Medulla oblongata (tissue), 1 donor: ENCODE data around the gene LDLRAD4.
"Not testable (repeated sequence)": the region's sequence is repeated elsewhere in the genome, so short reads cannot be mapped to it uniquely, and the experiment has no call there.

Experiments
- DNase-seq: peaks from one replicate; pipeline ENCODE4 v3.0.0-alpha.2; 2015; ENCODE audit errors: extremely low spot score

Gene LDLRAD4

DNA sequence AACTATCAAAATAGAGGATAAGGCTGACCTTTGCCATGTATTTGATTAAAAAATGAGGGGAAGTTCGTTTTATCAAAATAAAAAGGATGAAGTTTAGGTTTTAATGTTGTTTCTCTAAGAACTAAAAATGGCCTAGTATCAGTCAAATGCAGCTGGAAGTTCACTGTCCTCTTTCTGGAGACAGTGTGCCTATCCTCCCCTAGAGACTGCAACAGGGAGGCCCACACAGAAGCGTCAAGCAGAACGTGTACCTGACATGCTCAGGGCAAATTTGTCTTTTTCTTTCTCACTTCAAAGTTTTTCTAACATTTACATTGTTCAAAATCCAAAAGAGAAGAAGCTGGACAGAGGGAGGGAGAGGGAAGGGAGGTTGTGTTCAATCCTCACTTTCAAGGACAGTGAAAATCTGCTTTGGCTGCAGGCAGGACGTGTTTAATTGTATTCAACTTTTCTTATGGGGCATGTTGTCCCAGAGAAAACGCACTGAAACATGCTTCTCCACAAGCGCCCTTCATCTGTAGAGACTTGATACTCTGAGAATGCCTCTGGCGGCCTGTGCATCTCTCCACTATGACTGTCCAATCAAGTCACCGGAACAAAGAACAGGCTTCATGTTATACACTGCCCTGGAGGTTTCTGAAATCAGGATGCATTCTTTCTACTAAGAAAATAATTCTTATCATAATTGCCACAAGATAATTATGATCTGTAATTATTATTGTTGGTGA is 442.7 kb downstream of the LDLRAD4 start:
- DNase-seq: no peak

DNA sequence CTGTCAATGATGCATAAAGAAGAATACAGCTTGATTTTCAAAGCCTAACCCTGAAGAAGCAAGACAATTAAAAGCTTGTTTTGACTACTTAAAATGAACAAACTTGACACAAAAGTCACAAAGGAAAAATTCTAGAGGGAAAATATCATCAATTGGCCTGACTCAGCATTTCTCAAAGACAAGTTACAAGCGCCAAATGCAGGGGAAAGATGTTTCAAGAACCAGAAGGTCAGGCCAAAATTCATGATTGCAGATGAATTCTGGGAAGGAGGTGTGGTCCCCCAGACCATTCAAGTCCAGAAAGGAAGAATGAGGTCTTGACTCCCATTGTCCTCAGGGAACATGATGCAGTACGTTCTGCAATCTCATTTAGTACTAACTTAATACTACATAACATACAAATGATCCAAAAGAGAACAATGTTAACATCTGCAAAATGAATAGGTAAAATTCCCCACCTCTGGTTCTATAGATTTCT is 443.3 kb downstream of the LDLRAD4 start:
- no peak for DNase-seq

DNA sequence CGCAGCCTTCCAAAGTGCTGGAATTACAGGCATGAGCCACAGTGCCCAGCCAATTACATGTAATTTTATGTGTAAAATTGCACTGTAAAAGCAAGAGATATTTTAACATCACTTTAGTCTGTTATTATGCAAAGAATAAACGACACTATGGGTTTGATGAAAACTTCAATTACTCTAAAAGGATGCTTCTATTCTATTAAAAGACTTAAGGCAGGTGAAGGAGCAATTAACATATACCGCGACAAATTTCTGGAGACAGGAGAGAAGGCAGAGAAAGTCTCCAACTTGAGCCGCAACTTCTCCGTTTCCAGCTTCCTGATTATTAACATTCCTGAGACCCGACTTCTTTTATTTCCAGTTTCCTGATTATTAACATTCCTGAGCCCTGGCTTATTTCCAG is 454.1 kb downstream of the LDLRAD4 start:
- DNase-seq: no peak

DNA sequence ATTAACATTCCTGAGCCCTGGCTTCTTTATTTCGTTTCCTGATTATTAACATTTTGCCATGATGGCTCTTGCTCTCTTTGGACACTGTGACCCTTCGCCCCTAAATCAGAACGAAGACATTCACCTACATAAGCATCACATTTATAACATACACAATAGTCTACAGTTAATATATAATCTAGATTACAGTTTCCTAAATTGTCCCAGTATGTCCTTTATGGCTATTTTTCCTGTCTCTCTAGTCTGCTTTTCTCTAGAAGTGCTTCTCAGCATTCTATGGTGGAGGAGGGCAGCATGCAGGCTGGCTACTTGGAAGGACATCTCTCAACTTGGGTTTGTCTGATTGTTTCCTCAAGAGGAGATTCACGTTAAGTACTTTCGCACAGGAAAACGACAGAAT is 457.9 kb downstream of the LDLRAD4 start:
- no peak for DNase-seq

DNA sequence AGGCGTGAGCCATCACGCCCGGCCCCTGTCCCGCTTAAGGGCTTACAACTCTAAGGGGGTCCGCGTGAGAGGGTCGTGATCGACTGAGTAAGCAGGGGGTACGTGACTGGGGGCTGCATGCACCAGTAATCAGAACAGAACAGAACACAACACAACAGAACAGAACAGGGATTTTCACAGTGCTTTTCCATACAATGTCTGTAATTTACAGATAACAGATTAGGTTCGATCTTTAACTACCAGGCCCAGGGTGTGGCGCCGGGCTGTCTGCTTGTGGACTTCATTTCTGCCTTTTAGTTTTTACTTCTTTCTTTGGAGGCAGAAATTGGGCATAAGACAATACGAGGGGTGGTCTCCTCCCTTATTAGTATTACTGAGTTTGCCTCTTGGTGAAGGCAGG is 458.8 kb downstream of the LDLRAD4 start:
- not testable (repeated sequence) for DNase-seq

DNA sequence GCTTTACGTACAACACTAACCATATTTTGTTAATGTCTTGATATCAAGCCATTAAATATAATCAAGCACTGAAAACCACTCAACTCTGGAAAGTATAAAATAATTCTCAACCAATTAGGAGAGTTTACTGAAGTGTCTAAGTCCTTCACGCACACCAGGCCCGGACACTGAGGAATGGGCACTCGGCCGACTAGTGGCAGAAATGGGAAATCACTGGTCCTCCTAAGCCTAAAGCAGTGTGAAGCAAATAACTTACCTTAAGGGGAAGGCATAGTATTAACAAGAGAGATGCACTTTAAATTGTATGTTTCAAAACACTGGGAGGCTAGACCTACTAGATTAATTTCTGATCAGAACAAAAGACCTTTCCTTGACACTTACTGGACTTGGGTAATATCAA is 462.1 kb downstream of the LDLRAD4 start:
- peak; percentile 65 for DNase-seq

DNA sequence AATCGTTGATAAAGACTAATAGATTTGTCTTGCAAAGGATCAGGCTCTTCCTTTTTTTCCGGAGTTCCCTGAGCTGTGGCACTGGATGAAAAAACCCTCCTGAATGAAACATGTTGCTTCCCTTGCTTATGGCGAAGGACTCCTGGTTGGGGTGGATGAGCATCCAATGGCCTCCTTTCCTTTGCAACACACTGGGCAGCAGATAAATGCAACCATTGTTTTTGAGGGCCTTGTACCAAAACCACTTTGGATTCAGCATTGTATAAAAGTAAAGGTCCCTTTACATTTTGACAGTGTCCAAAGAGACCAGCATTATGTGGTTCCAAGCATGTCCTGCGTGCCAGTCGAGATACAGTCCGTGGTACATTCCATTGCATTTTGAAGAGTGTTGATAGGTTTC is 463.1 kb downstream of the LDLRAD4 start:
- peak; percentile 44 for DNase-seq

DNA sequence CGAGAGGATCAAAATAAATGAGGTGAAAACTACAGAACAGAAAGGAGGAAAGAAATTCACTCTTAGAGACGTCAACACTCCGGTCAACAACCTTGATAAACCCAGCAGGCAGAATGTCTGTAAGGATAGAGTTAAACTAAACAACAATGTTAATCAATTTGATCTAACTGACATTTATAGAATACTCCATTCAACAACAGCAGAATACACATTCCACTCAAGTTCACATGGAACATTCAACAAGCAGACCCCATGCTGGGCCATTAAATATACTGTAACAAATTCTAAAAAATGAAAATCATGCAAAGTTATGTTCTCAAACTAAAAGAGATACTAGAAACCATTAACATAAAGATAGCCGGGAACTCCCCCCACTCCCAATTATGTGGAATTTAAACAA is 466.0 kb downstream of the LDLRAD4 start:
- no peak for DNase-seq

DNA sequence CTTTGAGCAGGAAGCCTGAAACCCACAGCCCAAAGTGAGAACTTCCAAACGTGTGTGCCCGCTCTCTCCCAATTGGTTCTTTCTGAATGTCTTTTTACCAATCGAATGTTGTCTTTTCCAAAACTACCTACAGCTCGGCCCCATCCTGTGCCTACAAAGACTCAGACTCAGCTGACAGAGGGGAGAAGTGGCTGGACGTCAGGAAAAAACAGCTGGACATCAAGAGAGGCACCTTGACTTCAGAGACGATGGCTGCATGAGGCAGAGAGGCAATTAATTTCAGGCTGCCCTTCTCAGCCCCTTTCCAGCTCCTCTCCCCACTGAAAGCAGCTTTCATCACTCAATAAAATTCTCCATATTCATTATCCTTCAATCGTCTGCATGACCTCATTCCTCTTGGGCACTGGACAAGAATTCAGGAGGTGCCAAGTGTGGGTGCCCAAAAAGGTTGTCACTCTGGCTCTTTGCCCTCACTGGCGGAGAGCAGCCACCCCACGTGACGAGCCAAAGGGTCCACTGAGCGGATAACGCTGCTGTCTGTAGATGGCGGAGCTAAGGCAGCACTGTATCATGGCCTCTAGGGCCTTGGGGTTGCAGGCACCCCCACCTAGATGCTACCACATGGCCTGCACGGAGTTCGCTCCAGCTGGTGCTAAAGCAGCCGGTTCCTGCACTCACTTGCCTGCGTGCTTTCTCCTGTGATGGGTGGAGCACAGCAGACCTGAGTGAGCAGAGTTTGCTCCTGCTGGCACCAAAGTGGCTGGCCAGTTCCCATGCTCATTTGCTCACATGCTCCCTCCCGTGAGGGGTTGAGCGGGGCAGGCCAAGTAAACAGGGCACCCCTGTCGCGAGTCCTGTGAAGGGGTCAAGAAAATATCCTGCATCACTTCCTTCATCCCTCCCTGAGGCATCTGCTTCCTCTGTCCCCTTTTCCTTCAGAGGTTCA is 469.9 kb downstream of the LDLRAD4 start:
- DNase-seq: no peak

DNA sequence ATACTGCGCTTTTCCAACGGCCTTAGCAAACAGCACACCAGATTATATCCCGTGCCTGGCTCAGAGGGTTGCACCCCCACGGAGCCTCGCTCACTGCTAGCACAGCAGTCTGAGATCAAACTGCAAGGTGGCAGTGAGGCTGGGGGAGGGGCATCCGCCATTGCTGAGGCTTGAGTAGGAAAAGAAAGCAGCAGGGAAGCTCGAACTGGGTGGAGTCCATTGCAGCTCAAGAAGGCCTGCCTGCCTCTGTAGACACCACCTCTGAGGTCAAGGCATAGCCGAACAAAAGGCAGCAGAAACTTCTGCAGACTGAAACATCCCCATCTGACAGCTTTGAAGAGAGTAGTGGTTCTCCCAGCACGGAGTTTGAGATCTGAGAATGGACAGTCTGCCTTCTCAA is 471.5 kb downstream of the LDLRAD4 start:
- not testable (repeated sequence) for DNase-seq

DNA sequence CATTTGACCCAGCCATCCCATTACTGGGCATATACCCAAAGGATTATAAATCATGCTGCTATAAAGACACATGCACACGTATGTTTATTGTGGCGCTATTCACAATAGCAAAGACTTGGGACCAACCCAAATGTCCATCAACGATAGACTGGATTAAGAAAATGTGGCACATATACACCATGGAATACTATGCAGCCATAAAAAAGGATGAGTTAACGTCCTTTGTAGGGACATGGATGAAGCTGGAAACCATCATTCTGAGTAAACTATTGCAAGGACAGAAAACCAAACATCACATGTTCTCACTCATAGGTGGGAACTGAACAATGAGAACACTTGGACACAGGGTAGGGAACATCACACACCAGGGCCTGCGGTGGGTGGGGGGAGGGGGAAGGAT is 476.8 kb downstream of the LDLRAD4 start:
- DNase-seq: not testable (repeated sequence)

DNA sequence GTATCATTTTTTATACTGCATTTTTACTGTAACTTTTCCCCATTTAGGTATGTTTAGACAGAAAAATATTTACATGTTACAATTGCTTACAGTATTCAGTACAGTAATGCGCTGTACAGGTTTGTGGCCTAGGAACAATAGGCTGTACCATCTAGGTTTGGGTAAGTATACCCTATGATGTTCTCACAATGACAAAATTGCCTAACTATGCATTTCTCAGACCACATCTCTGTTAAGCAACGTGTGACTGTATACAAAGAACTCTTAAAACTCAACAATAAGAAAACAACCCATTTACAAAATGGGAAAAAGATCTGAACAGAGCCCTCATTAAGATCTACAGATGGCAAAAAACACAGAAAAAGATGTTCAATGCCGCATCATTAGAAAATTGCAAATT is 478.4 kb downstream of the LDLRAD4 start:
- DNase-seq: no peak

DNA sequence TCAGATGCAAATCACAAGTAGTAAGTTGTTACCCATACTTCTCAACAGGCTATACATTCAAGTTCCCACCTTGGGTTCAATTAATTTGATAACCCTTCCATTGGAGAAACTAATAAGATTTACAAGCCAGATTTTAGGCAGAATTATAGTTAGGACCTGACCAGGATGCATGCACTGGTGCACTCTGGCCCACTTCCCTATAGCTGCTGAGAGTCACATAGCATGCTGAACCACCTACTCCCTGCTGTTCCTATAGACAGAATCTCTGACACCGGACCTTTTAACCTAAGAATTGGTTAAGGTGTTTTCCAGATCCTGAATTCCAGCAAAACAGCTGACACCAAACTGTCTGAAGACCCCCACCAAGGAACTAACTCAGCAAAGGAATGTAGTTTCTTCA is 481.6 kb downstream of the LDLRAD4 start:
- no peak for DNase-seq
